Esophagus squamous epithelium (tissue), 4 donors: ENCODE results near the gene SLFNL1.

Experiments used
- POLR2A ChIP-seq, 4 donors: fragments of 450-650 bp; IDR thresholded peaks; one replicate each; pipeline ENCODE4 v1.6.1; 2017; ENCODE audit warnings: antibody characterized with exemption in 4 of 4, mild to moderate bottlenecking in 4 of 4, moderate library complexity in 3 of 4
- TF ChIP-seq, protein P1 (sequence below), 6 experiments: fragments of 450-650 bp in 4 of 6; fragments of 200-600 bp in 2 of 6; sonication (generic) in 2 of 6; IDR thresholded peaks; one replicate each; pipeline ENCODE4 v1.5.1; 2016 to 2019; ENCODE audit warnings: antibody characterized with exemption in 6 of 6, mild to moderate bottlenecking in 4 of 6, moderate library complexity in 4 of 6

DNA sequence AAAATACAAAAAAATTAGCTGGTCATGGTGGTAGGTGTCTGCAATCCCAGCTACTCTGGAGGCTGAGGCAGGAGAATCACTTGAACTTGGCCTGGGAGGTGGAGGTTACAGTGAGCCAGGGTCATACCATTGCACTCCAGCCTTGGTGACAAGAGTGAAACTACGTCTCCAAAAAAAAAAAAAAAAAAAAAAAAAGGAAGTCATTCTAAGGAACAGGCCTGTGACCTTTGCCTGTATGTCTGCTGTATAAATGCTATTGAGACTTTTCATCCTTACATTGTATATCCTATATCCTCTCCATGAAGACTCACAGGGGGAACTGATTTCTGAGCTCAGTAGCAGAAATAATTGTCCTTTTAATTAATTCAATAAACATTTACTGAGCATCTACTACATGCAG is 49.6 kb downstream of the SLFNL1 start:
- TF ChIP-seq, protein P1, sequence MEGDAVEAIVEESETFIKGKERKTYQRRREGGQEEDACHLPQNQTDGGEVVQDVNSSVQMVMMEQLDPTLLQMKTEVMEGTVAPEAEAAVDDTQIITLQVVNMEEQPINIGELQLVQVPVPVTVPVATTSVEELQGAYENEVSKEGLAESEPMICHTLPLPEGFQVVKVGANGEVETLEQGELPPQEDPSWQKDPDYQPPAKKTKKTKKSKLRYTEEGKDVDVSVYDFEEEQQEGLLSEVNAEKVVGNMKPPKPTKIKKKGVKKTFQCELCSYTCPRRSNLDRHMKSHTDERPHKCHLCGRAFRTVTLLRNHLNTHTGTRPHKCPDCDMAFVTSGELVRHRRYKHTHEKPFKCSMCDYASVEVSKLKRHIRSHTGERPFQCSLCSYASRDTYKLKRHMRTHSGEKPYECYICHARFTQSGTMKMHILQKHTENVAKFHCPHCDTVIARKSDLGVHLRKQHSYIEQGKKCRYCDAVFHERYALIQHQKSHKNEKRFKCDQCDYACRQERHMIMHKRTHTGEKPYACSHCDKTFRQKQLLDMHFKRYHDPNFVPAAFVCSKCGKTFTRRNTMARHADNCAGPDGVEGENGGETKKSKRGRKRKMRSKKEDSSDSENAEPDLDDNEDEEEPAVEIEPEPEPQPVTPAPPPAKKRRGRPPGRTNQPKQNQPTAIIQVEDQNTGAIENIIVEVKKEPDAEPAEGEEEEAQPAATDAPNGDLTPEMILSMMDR (IDR thresholded peaks at IDR 0.05), result no peak
- TF ChIP-seq POLR2A (IDR thresholded peaks at IDR 0.05), result no peak
